NCI-H2107 treated with DMSO at 0.1 percent for 48 hours (cell line): ENCODE data around the gene MTMR4.
"Not testable (repeated sequence)": the region's sequence is repeated elsewhere in the genome, so short reads cannot be mapped to it uniquely, and the experiment has no call there.

Experiments used
- DNase-seq: peaks from one replicate; lab custom pipeline; 2025; ENCODE audit not compliant: unreplicated experiment; lab: John Stamatoyannopoulos, UW

MTMR4 gene

GRCh38 chr17:58493506-58493905 is 20.9 kb downstream of the MTMR4 start:
- DNase-seq, result no peak

- no peak for DNase-seq
These were observed 22.0 kb downstream of the MTMR4 start for GRCh38 chr17:58492238-58493121.

- DNase-seq, result no peak
These were observed 22.9 kb downstream of the MTMR4 start for GRCh38 chr17:58491510-58492045.

- no peak for DNase-seq
These were observed 26.0 kb downstream of the MTMR4 start for GRCh38 chr17:58488428-58488890.

- no peak for DNase-seq
These were observed 26.6 kb downstream of the MTMR4 start, which contains the start of gene HSF5 for GRCh38 chr17:58487589-58488427. Gene HSF5, minus strand, starts transcription at chr17:58488408. Its CDS starts 134 bp downstream, at chr17:58488274.

- DNase-seq, result no peak
These were observed 29.8 kb downstream of the MTMR4 start for GRCh38 chr17:58484600-58484999.

GRCh38 chr17:58481798-58482197 is 32.6 kb downstream of the MTMR4 start:
- not testable (repeated sequence) for DNase-seq

GRCh38 chr17:58480090-58480489 is 34.3 kb downstream of the MTMR4 start:
- DNase-seq, result no peak

- DNase-seq, result no peak
These were observed 37.6 kb downstream of the MTMR4 start for GRCh38 chr17:58476812-58477211.

GRCh38 chr17:58475985-58476384 is 38.5 kb downstream of the MTMR4 start:
- no peak for DNase-seq

GRCh38 chr17:58470356-58470755 is 44.1 kb downstream of the MTMR4 start:
- no peak for DNase-seq

GRCh38 chr17:58468944-58469343 is 45.5 kb downstream of the MTMR4 start:
- no peak for DNase-seq

GRCh38 chr17:58455491-58455890 is 58.9 kb downstream of the MTMR4 start:
- no peak for DNase-seq

GRCh38 chr17:58452738-58453137 is 61.7 kb downstream of the MTMR4 start:
- DNase-seq, result no peak

GRCh38 chr17:58447039-58447975 is 67.1 kb downstream of the MTMR4 start:
- peak; percentile 37 for DNase-seq

GRCh38 chr17:58446086-58446485 is 68.4 kb downstream of the MTMR4 start:
- no peak for DNase-seq
